ENCODE results near the gene SLC35F1.
A peak's percentile ranks its signal among the peaks of the same experiment; 100 is the strongest.

Gene SLC35F1

DNA sequence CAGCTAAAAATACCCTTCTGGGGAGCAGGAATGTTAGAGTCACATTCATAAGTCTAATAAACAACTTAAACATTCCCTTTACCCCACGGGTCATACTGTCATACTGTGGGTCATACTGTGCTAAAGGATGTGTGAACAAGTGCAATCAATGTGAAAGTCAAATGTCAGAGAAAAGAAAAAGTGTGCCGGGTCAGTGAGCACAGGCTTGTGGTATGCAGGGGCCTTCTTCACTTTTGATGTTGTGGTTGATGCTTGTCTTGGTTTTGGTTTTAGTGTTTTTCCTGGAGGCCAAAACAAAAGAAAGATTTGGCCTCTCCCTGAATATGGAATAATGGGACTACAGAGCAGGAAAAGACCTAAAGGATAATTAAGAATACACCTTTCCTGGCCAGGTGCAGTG is 373.1 kb downstream of the SLC35F1 start:
- no peak overlapping the region for H3K27ac ChIP-seq
- no peak overlapping the region for H3K4me2 ChIP-seq (ENCODE audit: low read length)
- H3K36me3 ChIP-seq (ENCODE audit: control insufficient read depth, insufficient read depth, low read length): no peaks in the 10 kb centered on the region
- no peak overlapping the region for H2AFZ ChIP-seq
- no peaks in the 10 kb centered on the region for H3K79me2 ChIP-seq
- H3K4me3 ChIP-seq (ENCODE audit: low read depth, low read length): no peak overlapping the region
- TF ChIP-seq, protein P1, sequence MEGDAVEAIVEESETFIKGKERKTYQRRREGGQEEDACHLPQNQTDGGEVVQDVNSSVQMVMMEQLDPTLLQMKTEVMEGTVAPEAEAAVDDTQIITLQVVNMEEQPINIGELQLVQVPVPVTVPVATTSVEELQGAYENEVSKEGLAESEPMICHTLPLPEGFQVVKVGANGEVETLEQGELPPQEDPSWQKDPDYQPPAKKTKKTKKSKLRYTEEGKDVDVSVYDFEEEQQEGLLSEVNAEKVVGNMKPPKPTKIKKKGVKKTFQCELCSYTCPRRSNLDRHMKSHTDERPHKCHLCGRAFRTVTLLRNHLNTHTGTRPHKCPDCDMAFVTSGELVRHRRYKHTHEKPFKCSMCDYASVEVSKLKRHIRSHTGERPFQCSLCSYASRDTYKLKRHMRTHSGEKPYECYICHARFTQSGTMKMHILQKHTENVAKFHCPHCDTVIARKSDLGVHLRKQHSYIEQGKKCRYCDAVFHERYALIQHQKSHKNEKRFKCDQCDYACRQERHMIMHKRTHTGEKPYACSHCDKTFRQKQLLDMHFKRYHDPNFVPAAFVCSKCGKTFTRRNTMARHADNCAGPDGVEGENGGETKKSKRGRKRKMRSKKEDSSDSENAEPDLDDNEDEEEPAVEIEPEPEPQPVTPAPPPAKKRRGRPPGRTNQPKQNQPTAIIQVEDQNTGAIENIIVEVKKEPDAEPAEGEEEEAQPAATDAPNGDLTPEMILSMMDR (IDR thresholded peaks at IDR 0.05): no peak
- H3K9me3 ChIP-seq (ENCODE audit: control insufficient read depth, low read length): no peaks in the 10 kb centered on the region
- H3K4me1 ChIP-seq: peaks cover 3% of the 10 kb centered on the region
- H3K27me3 ChIP-seq (ENCODE audit: control insufficient read depth, insufficient read depth, low read length): no peaks in the 10 kb centered on the region
- H3K9ac ChIP-seq: no peak overlapping the region

DNA sequence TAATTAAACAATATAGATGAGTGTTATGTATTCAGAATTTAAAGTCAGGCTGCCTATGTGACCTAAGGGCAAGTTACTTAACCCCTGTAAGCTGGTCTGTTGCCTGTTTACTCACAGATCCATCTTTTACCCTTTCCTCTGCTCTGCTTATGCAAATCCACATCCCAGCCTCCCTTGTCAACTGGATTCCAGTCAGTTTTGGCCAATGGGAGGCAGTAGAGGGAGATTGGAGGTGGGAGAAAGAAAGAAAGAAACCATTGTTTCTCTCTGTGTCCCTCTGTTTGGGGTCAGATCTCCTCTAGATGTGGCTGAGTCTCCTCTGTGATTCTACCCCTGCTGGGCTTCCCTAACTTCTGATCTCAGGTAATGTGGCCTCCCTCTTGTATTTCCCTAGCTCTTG is 374.2 kb downstream of the SLC35F1 start:
- no peak overlapping the region for H3K9ac ChIP-seq
- no peaks in the 10 kb centered on the region for H3K9me3 ChIP-seq (ENCODE audit: control insufficient read depth, low read length)
- TF ChIP-seq, protein P1 (IDR thresholded peaks at IDR 0.05): no peak
- H3K27ac ChIP-seq: no peak overlapping the region
- no peaks in the 10 kb centered on the region for H3K36me3 ChIP-seq (ENCODE audit: control insufficient read depth, insufficient read depth, low read length)
- no peak overlapping the region for H2AFZ ChIP-seq
- no peak overlapping the region for H3K4me2 ChIP-seq (ENCODE audit: low read length)
- peaks cover 3% of the 10 kb centered on the region for H3K4me1 ChIP-seq
- no peaks in the 10 kb centered on the region for H3K79me2 ChIP-seq
- no peak overlapping the region for H3K4me3 ChIP-seq (ENCODE audit: low read depth, low read length)
- no peaks in the 10 kb centered on the region for H3K27me3 ChIP-seq (ENCODE audit: control insufficient read depth, insufficient read depth, low read length)

DNA sequence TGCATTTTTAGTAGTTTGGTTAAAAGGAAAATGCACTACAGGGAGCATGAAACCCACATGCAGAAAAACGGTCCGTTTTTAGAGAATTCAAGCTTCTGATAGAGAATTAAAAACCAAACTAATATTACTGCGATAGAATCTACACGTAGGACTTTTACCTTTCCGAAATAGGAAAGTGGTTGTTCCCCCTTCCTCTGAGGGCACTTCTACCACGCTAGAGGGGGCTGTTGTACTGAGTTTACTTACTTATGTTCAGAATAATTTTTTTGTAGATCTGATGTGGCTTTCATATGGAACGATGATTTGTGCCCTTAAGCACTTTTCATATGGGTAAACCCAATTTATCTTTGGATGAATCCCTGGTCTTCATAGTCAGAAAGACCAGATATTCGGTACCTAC is 376.7 kb downstream of the SLC35F1 start:
- Histone ChIP-seq H3K36me3 (ENCODE audit: control insufficient read depth, insufficient read depth, low read length) (no peaks in the 10 kb centered on the region), H2AFZ (no peak overlapping the region), H3K27ac (no peak overlapping the region), H3K4me2 (ENCODE audit: low read length) (no peak overlapping the region), H3K79me2 (no peaks in the 10 kb centered on the region), H3K4me3 (ENCODE audit: low read depth, low read length) (no peak overlapping the region), H3K27me3 (ENCODE audit: control insufficient read depth, insufficient read depth, low read length) (no peaks in the 10 kb centered on the region), H3K9me3 (ENCODE audit: control insufficient read depth, low read length) (no peaks in the 10 kb centered on the region), H3K4me1 (peaks cover 3% of the 10 kb centered on the region), H3K9ac (no peak overlapping the region)
- TF ChIP-seq, protein P1 (IDR thresholded peaks at IDR 0.05): peak; percentile 62

DNA sequence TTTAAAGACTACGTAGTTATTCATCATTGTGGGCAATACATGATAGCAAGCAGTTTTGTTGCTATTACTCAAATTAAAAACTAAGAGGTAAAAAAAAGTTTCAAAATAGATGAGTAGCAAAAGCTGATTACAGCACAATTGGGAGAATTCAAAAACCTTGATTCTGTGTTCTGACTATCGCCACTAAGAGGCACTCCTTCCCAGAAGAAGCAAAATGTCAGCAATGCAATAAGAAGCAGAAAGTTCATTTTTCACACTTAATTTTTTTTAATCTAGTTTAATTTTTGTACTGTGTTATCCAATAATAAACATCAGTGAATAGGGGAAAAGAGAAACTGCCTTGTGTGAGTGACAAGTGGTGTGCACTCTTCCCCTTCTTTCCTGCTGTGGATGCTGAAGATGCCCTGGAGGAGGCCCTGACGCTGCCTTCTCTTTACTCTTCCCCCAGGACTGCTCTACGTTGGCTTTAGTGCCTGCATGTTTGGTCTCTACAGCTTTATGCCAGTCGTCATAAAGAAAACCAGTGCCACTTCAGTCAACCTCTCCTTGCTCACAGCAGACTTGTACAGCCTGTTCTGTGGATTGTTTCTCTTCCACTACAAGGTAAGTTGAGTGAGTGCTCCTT is 377.8 kb downstream of the SLC35F1 start:
- H3K4me3 ChIP-seq (ENCODE audit: low read depth, low read length): no peak overlapping the region
- no peak overlapping the region for H3K27ac ChIP-seq
- TF ChIP-seq, protein P1 (IDR thresholded peaks at IDR 0.05): peak; percentile 5
- peaks cover 3% of the 10 kb centered on the region for H3K4me1 ChIP-seq
- H3K9me3 ChIP-seq (ENCODE audit: control insufficient read depth, low read length): no peaks in the 10 kb centered on the region
- H3K79me2 ChIP-seq: no peaks in the 10 kb centered on the region
- no peak overlapping the region for H3K9ac ChIP-seq
- H2AFZ ChIP-seq: no peak overlapping the region
- H3K27me3 ChIP-seq (ENCODE audit: control insufficient read depth, insufficient read depth, low read length): no peaks in the 10 kb centered on the region
- no peaks in the 10 kb centered on the region for H3K36me3 ChIP-seq (ENCODE audit: control insufficient read depth, insufficient read depth, low read length)
- no peak overlapping the region for H3K4me2 ChIP-seq (ENCODE audit: low read length)

DNA sequence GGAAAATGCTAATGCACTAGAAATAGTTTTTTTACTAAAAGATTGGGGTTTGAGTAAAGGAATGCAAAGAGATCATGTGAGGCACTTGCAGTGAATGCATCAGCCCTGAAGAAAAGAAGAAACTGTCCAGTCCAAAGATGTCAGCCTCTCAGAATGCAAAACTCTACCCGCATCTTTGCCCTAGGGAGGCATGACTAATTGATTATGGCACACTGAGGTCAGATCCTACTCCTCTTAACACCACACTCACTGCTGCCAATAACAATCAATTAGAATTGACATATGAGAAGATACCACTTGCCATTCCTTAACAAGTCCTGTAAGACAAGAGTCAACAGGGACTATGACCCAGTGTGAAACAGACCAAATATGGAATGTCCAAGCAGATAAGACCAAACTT is 378.7 kb downstream of the SLC35F1 start:
- no peaks in the 10 kb centered on the region for H3K79me2 ChIP-seq
- H3K9me3 ChIP-seq (ENCODE audit: control insufficient read depth, low read length): no peaks in the 10 kb centered on the region
- no peak overlapping the region for H3K9ac ChIP-seq
- H3K27ac ChIP-seq: no peak overlapping the region
- H3K4me3 ChIP-seq (ENCODE audit: low read depth, low read length): no peak overlapping the region
- no peaks in the 10 kb centered on the region for H3K36me3 ChIP-seq (ENCODE audit: control insufficient read depth, insufficient read depth, low read length)
- peaks cover 3% of the 10 kb centered on the region for H3K4me1 ChIP-seq
- TF ChIP-seq, protein P1 (IDR thresholded peaks at IDR 0.05): no peak
- H2AFZ ChIP-seq: no peak overlapping the region
- no peak overlapping the region for H3K4me2 ChIP-seq (ENCODE audit: low read length)
- H3K27me3 ChIP-seq (ENCODE audit: control insufficient read depth, insufficient read depth, low read length): no peaks in the 10 kb centered on the region
